Peyer's patch (tissue), 4 donors: ENCODE results near the gene FANK1. TPM values are rescaled to one million over a fixed set of nuclear protein-coding genes. Genes with fewer than 3 reads are reported as not detected.

Experiments
- DNase-seq, 3 donors: peaks; one replicate each; pipeline ENCODE4 v3.0.0-alpha.2; 2017 to 2019
- H3K27ac ChIP-seq, 4 donors: fragments of 200-600 bp; sonication (generic); one replicate each; pipeline ENCODE4 v1.5.1; 2016 to 2019
- H3K27me3 ChIP-seq, 2 donors: fragments of 200-600 bp; sonication (generic); one replicate each; pipeline ENCODE4 v1.5.1; 2019
- H3K36me3 ChIP-seq, 3 donors: fragments of 200-600 bp; sonication (generic); one replicate each; pipeline ENCODE4 v1.5.1; 2016 to 2019
- H3K4me1 ChIP-seq, 4 donors: fragments of 200-600 bp; sonication (generic); one replicate each; pipeline ENCODE4 v1.5.1; 2016 to 2019
- H3K4me3 ChIP-seq, 4 donors: fragments of 200-600 bp; sonication (generic); 1 replicate in 3 of 4; 2 replicates in 1 of 4; pipeline ENCODE4 v1.5.1; 2016 to 2019; ENCODE audit warnings: mild to moderate bottlenecking in 1 of 4
- H3K9me3 ChIP-seq, 4 donors: fragments of 200-600 bp; sonication (generic); one replicate each; pipeline ENCODE4 v1.5.1; 2016 to 2019; ENCODE audit warnings: mild to moderate bottlenecking in 1 of 4
- CTCF ChIP-seq, 6 experiments: fragments of 450-650 bp in 4 of 6; fragments of 200-600 bp in 2 of 6; sonication (generic) in 1 of 6; IDR thresholded peaks; one replicate each; pipeline ENCODE4 v1.5.1; 2017 to 2019; ENCODE audit warnings: antibody characterized with exemption in 6 of 6, mild to moderate bottlenecking in 3 of 6, moderate library complexity in 1 of 6
- POLR2A ChIP-seq, 2 donors: fragments of 450-650 bp; IDR thresholded peaks; one replicate each; pipeline ENCODE4 v1.5.1; 2017; ENCODE audit warnings: antibody characterized with exemption in 2 of 2, mild to moderate bottlenecking in 2 of 2, moderate library complexity in 2 of 2
- total RNA-seq, 4 donors: library from RNA; depleted of rRNA; stranded (reverse); fragments of >200 nt; gene quantifications; one replicate each; pipeline ENCODE4 v1.1.0, GENCODE V29; 2016

FANK1 gene
- total RNA-seq, 4 donors from 2014 or later = 1.4 to 7.9 (median 3.5) TPM; not detected in 1

- no peak overlapping the region for H3K27ac ChIP-seq
These were observed 138.2 kb downstream of the FANK1 start for GRCh38 chr10:126034586-126034985.

GRCh38 chr10:126036515-126036914 is 140.2 kb downstream of the FANK1 start:
- Histone ChIP-seq H3K27me3 (no peaks in the 10 kb centered on the region), H3K4me3 (no peak overlapping the region), H3K4me1 (no peaks in the 10 kb centered on the region), H3K27ac (no peak overlapping the region), H3K36me3 (no peaks in the 10 kb centered on the region), H3K9me3 (no peaks in the 10 kb centered on the region)
- TF ChIP-seq CTCF (IDR thresholded peaks at IDR 0.05) = no peak
- no peak for TF ChIP-seq POLR2A (IDR thresholded peaks at IDR 0.05)
- DNase-seq = no peak

More at GRCh38 chr10:126034586-126034985, 138.2 kb downstream of the FANK1 start:
- Histone ChIP-seq H3K36me3 (no peaks in the 10 kb centered on the region), H3K4me3 (no peak overlapping the region), H3K27me3 (no peaks in the 10 kb centered on the region), H3K4me1 (no peaks in the 10 kb centered on the region), H3K9me3 (no peaks in the 10 kb centered on the region)
- no peak for DNase-seq
- TF ChIP-seq POLR2A (IDR thresholded peaks at IDR 0.05) (no peak), CTCF (IDR thresholded peaks at IDR 0.05) (no peak)

- Histone ChIP-seq H3K27ac (no peak overlapping the region), H3K27me3 (no peaks in the 10 kb centered on the region), H3K4me1 (peaks cover 0 to 10% (median 1%) of the 10 kb centered on the region in 4 donors), H3K36me3 (no peaks in the 10 kb centered on the region), H3K4me3 (no peak overlapping the region), H3K9me3 (no peaks in the 10 kb centered on the region)
- DNase-seq = no peak
- TF ChIP-seq CTCF (IDR thresholded peaks at IDR 0.05) (no peak), POLR2A (IDR thresholded peaks at IDR 0.05) (no peak)
These were observed 141.6 kb downstream of the FANK1 start for GRCh38 chr10:126037946-126038345.

- Histone ChIP-seq H3K27me3 (no peaks in the 10 kb centered on the region), H3K4me1 (peaks cover 0 to 11% (median 1%) of the 10 kb centered on the region in 4 donors), H3K36me3 (no peaks in the 10 kb centered on the region), H3K27ac (peak overlapping the region in 2 of 4 donors; percentile 43 to 67), H3K4me3 (no peak overlapping the region), H3K9me3 (no peaks in the 10 kb centered on the region)
- TF ChIP-seq POLR2A (IDR thresholded peaks at IDR 0.05) = no peak
- no peak for DNase-seq
These were observed 144.8 kb downstream of the FANK1 start for GRCh38 chr10:126041117-126041516.

- Histone ChIP-seq H3K4me3 (peak overlapping the region in 1 of 4 donors; percentile 21), H3K27me3 (no peaks in the 10 kb centered on the region), H3K9me3 (no peaks in the 10 kb centered on the region), H3K27ac (peak overlapping the region; percentile 43 to 69 (median 62)), H3K4me1 (peaks cover 0 to 11% (median 1%) of the 10 kb centered on the region in 4 donors), H3K36me3 (no peaks in the 10 kb centered on the region)
- DNase-seq = peak in 2 of 3 donors; percentile 91 to 93
- TF ChIP-seq CTCF (IDR thresholded peaks at IDR 0.05) = no peak
These were observed 145.5 kb downstream of the FANK1 start for GRCh38 chr10:126041804-126042231.

GRCh38 chr10:126042354-126042753 is 146.0 kb downstream of the FANK1 start:
- Histone ChIP-seq H3K27me3 (no peaks in the 10 kb centered on the region), H3K36me3 (no peaks in the 10 kb centered on the region), H3K4me1 (peaks cover 0 to 11% (median 1%) of the 10 kb centered on the region in 4 donors), H3K4me3 (peak overlapping the region in 1 of 4 donors; percentile 21), H3K27ac (peak overlapping the region; percentile 30 to 69 (median 62)), H3K9me3 (no peaks in the 10 kb centered on the region)
- no peak for TF ChIP-seq CTCF (IDR thresholded peaks at IDR 0.05)
- no peak for TF ChIP-seq POLR2A (IDR thresholded peaks at IDR 0.05)
- no peak for DNase-seq
